Middle frontal gyrus (tissue), 1 donor: ENCODE results near the gene INSRR.
A peak's percentile ranks its signal among the peaks of the same experiment; 100 is the strongest.

Source experiments
- DNase-seq: peaks from one replicate; pipeline ENCODE4 v3.0.0-alpha.2; 2015; ENCODE audit warnings: low spot score; ENCODE audit errors: extremely low spot score

Gene INSRR

GRCh38 chr1:156806512-156807440, 52.1 kb downstream of the INSRR start:
- no peak for DNase-seq

GRCh38 chr1:156805766-156806511, 53.0 kb downstream of the INSRR start:
- no peak for DNase-seq

GRCh38 chr1:156804572-156805243, 54.2 kb downstream of the INSRR start:
- DNase-seq = no peak

- DNase-seq = no peak
These were observed 54.9 kb downstream of the INSRR start for GRCh38 chr1:156804026-156804425.

GRCh38 chr1:156803086-156803851, 55.6 kb downstream of the INSRR start:
- DNase-seq = no peak

GRCh38 chr1:156802421-156802935, 56.4 kb downstream of the INSRR start:
- no peak for DNase-seq

GRCh38 chr1:156801409-156802121, 57.4 kb downstream of the INSRR start:
- no peak for DNase-seq

GRCh38 chr1:156797212-156797871, 61.6 kb downstream of the INSRR start:
- no peak for DNase-seq

GRCh38 chr1:156796340-156797097, 62.4 kb downstream of the INSRR start:
- no peak for DNase-seq

- peak; percentile 50 for DNase-seq
These were observed 63.1 kb downstream of the INSRR start for GRCh38 chr1:156795787-156796186.

- no peak for DNase-seq
These were observed 63.6 kb downstream of the INSRR start for GRCh38 chr1:156795374-156795733.

- no peak for DNase-seq
These were observed 64.2 kb downstream of the INSRR start for GRCh38 chr1:156794506-156795373.
